Endothelial cell of umbilical vein (primary cell): ENCODE results near the gene UBASH3A.

ENCODE experiments used
- EZH2 ChIP-seq: IDR thresholded peaks from 2 replicates; pipeline ENCODE4 v1.6.1; 2012; ENCODE audit warnings: borderline replicate concordance, low read depth, mild to moderate bottlenecking, moderate library complexity, low read length, inconsistent platforms; ENCODE audit not compliant: severe bottlenecking
- FOS ChIP-seq: IDR thresholded peaks from 2 replicates; pipeline ENCODE4 v1.6.1; 2011; ENCODE audit warnings: mild to moderate bottlenecking, low read length, moderate library complexity, borderline replicate concordance; ENCODE audit not compliant: insufficient read depth
- GATA2 ChIP-seq: IDR thresholded peaks from 2 replicates; pipeline ENCODE4 v1.7.0; 2011; ENCODE audit warnings: low read depth, mild to moderate bottlenecking, moderate library complexity, mixed read lengths, low read length; ENCODE audit not compliant: insufficient read length, insufficient read depth
- JUN ChIP-seq: IDR thresholded peaks from 2 replicates; pipeline ENCODE4 v1.6.1; 2011; ENCODE audit warnings: borderline replicate concordance, low read depth; ENCODE audit not compliant: insufficient read length, insufficient read depth
- POLR2A ChIP-seq: IDR thresholded peaks from 2 replicates; pipeline ENCODE4 v1.6.1; 2012; ENCODE audit warnings: low read depth, mild to moderate bottlenecking, control low read depth, low read length
- POLR2AphosphoS5 ChIP-seq: IDR thresholded peaks from 2 replicates; pipeline ENCODE4 v1.6.1; 2012; ENCODE audit warnings: low read depth, mild to moderate bottlenecking, control low read depth, low read length, moderate library complexity; ENCODE audit not compliant: insufficient read depth
- TF ChIP-seq, protein P1 (sequence below), 2 donors: IDR thresholded peaks; 1 replicate in 1 of 2; 2 replicates in 1 of 2; pipeline ENCODE4 v1.5.1; 2011; ENCODE audit warnings: low read length in 2 of 2, mild to moderate bottlenecking in 2 of 2, moderate library complexity in 2 of 2, control low read depth in 1 of 2, inconsistent platforms in 1 of 2, low read depth in 1 of 2; ENCODE audit not compliant: insufficient read depth in 1 of 2; ENCODE audit errors: extremely low read depth in 1 of 2
- TF ChIP-seq, protein P2 (sequence below): IDR thresholded peaks from 2 replicates; pipeline ENCODE4 v1.6.1; 2011; ENCODE audit not compliant: insufficient read depth, insufficient read length

GRCh38 chr21:42493109-42494060, 89.7 kb downstream of the UBASH3A start:
- no peak for TF ChIP-seq FOS
- TF ChIP-seq POLR2AphosphoS5: no peak
- TF ChIP-seq, protein P1, sequence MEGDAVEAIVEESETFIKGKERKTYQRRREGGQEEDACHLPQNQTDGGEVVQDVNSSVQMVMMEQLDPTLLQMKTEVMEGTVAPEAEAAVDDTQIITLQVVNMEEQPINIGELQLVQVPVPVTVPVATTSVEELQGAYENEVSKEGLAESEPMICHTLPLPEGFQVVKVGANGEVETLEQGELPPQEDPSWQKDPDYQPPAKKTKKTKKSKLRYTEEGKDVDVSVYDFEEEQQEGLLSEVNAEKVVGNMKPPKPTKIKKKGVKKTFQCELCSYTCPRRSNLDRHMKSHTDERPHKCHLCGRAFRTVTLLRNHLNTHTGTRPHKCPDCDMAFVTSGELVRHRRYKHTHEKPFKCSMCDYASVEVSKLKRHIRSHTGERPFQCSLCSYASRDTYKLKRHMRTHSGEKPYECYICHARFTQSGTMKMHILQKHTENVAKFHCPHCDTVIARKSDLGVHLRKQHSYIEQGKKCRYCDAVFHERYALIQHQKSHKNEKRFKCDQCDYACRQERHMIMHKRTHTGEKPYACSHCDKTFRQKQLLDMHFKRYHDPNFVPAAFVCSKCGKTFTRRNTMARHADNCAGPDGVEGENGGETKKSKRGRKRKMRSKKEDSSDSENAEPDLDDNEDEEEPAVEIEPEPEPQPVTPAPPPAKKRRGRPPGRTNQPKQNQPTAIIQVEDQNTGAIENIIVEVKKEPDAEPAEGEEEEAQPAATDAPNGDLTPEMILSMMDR (IDR thresholded peaks at IDR 0.05; ENCODE audit: extremely low read depth in 1 of 2, insufficient read depth in 1 of 2, low read depth in 1 of 2, low read length in 2 of 2): no peak
- TF ChIP-seq POLR2A: no peak
- TF ChIP-seq EZH2: no peak
- TF ChIP-seq, protein P2, sequence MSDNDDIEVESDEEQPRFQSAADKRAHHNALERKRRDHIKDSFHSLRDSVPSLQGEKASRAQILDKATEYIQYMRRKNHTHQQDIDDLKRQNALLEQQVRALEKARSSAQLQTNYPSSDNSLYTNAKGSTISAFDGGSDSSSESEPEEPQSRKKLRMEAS: no peak
- TF ChIP-seq JUN: no peak
- TF ChIP-seq GATA2: no peak
